ENCODE measurements around the gene OPN1LW.
"Not testable (repeated sequence)": the region's sequence is repeated elsewhere in the genome, so short reads cannot be mapped to it uniquely, and the experiment has no call there.

The OPN1LW gene

DNA sequence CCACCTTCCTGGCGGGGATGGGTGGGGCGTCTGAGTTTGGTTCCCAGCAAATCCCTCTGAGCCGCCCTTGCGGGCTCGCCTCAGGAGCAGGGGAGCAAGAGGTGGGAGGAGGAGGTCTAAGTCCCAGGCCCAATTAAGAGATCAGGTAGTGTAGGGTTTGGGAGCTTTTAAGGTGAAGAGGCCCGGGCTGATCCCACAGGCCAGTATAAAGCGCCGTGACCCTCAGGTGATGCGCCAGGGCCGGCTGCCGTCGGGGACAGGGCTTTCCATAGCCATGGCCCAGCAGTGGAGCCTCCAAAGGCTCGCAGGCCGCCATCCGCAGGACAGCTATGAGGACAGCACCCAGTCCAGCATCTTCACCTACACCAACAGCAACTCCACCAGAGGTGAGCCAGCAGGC, at the start of gene OPN1LW:
Gene OPN1LW (plus strand): TSS at position 234 of the 400 bp plus-strand sequence. CDS start 41 bp downstream, at position 275.
- DNase-seq (ENCODE audit: extremely low read depth in 1 of 2, low read depth in 1 of 2), result not testable (repeated sequence)

GRCh38 chrX:154094833-154095232, 49.2 kb upstream of the OPN1LW start:
- no peak for DNase-seq (ENCODE audit: extremely low read depth in 1 of 2, low read depth in 1 of 2)

DNA sequence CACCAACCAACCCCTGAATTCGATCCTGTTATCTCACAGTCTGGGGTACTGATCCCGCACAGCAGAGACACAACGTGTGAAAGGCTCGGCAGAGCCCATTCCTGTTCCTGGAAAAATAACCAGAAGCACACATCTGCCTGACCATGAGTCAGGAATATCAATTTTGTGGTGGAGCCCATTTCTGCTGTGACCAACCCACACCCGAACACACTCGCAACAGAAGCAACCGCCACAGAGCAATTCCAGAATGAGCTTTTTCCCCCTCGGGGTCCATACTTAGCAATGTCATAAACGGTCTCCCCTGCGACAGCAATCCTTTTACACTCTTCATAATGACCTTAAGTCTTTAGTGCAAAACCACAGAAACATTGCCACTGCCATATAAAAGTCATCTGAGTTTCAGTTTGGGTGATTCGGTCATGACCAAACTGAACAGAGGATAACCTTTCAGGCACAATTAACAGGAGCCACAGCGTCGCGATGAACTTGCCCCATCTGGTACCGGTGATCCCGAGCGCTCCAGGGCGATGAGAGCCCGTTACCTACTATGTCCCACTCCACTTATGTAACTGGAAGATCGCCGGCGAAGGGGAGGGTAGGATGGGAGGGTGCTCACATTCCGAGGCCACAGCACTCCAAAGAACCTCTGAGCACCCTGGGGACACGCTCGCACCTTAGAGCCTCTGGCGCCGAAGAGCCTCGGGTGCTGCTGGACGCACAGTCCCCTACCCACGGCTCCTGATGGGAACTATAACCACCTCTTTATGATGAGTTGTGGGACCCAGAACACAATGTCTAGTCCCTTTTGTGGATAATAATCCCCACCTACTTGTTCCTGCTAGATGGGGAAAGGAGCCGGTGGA, 47.7 kb upstream of the OPN1LW start:
- DNase-seq (ENCODE audit: extremely low read depth in 1 of 2, low read depth in 1 of 2), result no peak

- peak; percentile 37 to 58 for DNase-seq (ENCODE audit: extremely low read depth in 1 of 2, low read depth in 1 of 2)
These were observed 46.9 kb upstream of the OPN1LW start for GRCh38 chrX:154097003-154097588.

GRCh38 chrX:154097589-154098541, 46.2 kb upstream of the OPN1LW start, which contains the start of gene MECP2:
Gene MECP2, minus strand, starts transcription at chrX:154097717.
- peak; percentile 68 to 72 for DNase-seq (ENCODE audit: extremely low read depth in 1 of 2, low read depth in 1 of 2)

DNA sequence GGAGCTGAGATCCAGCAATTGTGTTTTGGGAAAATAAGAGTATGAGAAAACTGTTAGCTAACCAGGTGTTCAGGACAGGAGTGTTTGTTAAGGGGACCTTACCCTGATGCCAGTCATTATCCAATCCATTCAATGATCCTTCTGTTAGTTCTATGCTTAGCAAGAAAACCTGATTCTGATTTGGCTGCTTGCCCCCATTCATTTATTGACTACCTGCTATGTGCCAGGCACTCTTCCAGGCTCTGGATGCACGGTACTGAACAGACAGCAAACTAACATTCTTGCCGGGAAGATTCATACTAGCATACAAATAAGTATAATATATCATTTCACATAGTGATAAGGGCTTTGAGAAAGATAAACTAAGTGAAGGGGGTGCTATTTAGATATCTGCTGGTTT, 45.5 kb upstream of the OPN1LW start:
- DNase-seq (ENCODE audit: extremely low read depth in 1 of 2, low read depth in 1 of 2), result no peak

GRCh38 chrX:154113729-154114128, 30.3 kb upstream of the OPN1LW start:
- DNase-seq (ENCODE audit: extremely low read depth in 1 of 2, low read depth in 1 of 2), result no peak

DNA sequence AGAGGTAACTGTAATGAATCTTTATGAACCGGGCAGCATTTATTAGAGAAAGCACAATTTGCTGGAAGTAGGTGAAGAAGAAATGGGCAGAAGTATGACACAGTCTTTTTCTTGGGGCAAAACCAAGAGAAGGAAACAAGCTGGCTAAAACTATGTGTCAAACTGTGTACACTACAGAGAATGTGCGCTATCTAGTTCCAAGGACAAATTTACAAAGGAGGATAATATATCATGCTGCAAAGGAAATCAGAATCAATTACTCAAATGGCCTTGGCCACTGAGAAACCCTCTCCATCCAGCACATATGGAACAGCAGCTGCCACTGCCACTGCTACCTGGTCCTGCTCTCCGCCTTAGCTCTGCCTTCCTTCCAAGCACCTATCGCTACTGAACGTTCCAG, 29.4 kb upstream of the OPN1LW start:
- no peak for DNase-seq (ENCODE audit: extremely low read depth in 1 of 2, low read depth in 1 of 2)

DNA sequence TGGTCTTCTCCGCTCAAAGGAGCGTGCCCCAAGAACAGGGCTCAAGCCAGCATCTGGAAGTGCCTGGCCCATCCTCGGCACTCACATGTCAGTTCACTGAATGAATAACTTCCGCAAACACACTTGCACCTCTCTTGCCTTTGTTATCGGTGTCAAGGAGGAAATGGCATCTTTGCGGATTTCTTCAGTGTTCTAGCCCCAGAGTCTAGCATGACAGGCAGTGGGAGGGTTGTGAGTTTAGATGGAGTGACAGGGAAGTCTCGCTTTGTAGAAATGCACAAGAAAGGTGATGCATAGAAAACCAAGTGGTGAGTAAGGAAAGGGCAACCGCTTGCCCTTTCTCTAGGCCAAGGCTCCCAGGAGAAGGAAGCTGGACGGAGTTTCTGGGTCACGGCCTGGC, 29.0 kb upstream of the OPN1LW start:
- no peak for DNase-seq (ENCODE audit: extremely low read depth in 1 of 2, low read depth in 1 of 2)

- DNase-seq (ENCODE audit: extremely low read depth in 1 of 2, low read depth in 1 of 2), result no peak
These were observed 28.3 kb upstream of the OPN1LW start for GRCh38 chrX:154115750-154116149.

GRCh38 chrX:154116426-154117211, 27.4 kb upstream of the OPN1LW start:
- no peak for DNase-seq (ENCODE audit: extremely low read depth in 1 of 2, low read depth in 1 of 2)

- no peak for DNase-seq (ENCODE audit: extremely low read depth in 1 of 2, low read depth in 1 of 2)
These were observed 26.5 kb upstream of the OPN1LW start for GRCh38 chrX:154117566-154117965.

GRCh38 chrX:154120567-154120966, 23.5 kb upstream of the OPN1LW start:
- no peak for DNase-seq (ENCODE audit: extremely low read depth in 1 of 2, low read depth in 1 of 2)

- DNase-seq (ENCODE audit: extremely low read depth in 1 of 2, low read depth in 1 of 2), result no peak
These were observed 22.8 kb upstream of the OPN1LW start for GRCh38 chrX:154121207-154121606.

DNA sequence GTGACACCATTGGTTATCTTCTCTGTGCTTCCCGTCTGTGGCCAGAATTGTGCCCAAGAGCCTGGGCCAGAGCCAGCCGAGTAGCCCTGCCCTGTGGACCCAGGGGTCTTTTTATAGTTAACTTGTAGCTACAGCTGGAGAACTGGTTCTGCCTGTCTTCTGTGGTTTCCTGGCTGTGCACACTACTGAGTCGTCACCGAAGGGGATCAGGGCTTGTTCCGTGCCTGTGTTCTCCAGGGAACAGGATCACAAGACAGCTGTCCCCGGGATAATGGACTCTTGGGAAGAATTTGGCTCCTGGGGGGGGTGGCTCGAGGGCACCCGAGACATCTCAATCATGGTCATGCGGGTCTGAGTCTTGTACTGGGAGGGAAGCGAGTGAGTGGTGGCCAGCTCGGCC, 22.1 kb upstream of the OPN1LW start:
- DNase-seq (ENCODE audit: extremely low read depth in 1 of 2, low read depth in 1 of 2), result no peak

GRCh38 chrX:154123241-154124219, 20.5 kb upstream of the OPN1LW start:
- no peak for DNase-seq (ENCODE audit: extremely low read depth in 1 of 2, low read depth in 1 of 2)

DNA sequence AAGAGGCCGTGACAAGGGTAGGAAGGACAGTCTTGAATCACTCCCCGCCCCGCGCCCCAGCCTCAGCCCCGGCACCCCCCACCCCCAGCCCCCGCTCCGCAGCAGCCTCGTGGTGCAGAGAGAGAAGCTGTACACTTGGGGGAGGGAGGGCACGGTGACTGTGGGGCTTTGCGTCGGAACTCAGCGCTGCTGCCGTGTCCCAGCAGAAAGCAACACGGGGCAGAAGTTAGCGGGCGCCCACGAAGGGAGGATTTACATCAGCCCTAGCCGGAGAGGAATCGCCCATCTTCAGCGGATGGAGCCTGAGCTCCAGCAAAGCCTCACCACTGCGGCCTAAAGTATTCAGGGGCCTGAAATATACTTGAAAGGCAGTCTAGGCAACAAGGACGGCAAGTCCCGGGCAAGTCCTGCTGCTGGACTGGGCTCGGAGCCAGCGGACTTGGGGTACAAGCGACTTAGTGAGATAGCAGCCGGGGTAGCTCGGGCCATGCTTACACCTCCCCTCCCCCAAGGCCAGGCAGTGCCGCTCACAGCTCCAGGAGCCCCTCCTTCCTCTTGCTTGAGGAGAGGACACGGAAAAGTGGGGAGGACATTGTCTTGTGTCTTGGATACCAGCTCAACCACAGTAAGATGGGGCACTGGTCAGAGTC, 18.5 kb upstream of the OPN1LW start:
- DNase-seq (ENCODE audit: extremely low read depth in 1 of 2, low read depth in 1 of 2), result no peak

GRCh38 chrX:154126101-154126500, 17.9 kb upstream of the OPN1LW start:
- no peak for DNase-seq (ENCODE audit: extremely low read depth in 1 of 2, low read depth in 1 of 2)

DNA sequence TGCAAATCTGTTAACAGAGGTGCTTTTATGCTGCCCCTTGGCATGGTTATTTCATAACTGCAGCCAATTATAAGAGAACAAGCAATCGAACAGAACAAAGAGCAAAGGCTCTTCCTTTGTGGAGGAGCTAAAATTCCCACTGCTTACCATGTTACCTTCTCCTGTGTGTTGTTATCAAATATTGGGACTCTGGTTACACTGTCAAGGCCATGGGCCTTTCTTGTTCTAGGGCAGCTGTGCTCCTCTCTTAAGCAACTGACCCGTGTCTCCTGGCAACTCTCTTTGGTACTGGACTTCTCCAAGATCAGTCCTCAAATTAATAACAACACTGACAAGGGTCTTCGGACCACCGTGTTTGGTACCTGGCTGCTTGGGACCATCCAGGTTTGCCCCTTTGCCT, 12.1 kb upstream of the OPN1LW start:
- DNase-seq (ENCODE audit: extremely low read depth in 1 of 2, low read depth in 1 of 2), result no peak
